ENCODE data around the gene MAP2K5.

DNA sequence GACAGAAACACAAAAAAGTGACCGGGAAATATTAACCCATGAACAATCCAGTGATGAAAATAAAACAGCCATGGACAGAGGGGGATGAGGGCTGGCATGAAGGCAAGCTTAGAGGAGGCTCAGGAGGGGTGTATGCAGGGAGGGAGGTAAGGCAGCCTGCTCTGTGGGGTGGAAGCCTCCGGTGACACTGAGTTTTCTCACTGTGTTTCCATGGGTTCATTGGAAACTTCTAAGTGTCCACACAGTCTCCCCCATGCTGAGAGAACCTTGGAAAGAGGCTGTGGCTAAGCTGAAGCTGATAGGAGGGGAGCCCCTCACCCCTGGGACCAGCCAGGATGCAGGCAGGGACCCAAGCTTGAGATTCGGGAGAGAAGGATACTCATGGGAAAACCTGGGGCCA, 276.0 kb downstream of the MAP2K5 start:
- TF ChIP-seq, protein P1, sequence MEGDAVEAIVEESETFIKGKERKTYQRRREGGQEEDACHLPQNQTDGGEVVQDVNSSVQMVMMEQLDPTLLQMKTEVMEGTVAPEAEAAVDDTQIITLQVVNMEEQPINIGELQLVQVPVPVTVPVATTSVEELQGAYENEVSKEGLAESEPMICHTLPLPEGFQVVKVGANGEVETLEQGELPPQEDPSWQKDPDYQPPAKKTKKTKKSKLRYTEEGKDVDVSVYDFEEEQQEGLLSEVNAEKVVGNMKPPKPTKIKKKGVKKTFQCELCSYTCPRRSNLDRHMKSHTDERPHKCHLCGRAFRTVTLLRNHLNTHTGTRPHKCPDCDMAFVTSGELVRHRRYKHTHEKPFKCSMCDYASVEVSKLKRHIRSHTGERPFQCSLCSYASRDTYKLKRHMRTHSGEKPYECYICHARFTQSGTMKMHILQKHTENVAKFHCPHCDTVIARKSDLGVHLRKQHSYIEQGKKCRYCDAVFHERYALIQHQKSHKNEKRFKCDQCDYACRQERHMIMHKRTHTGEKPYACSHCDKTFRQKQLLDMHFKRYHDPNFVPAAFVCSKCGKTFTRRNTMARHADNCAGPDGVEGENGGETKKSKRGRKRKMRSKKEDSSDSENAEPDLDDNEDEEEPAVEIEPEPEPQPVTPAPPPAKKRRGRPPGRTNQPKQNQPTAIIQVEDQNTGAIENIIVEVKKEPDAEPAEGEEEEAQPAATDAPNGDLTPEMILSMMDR (IDR thresholded peaks at IDR 0.05): no peak
- TF ChIP-seq POLR2A (IDR thresholded peaks at IDR 0.05): no peak

Data from uterus (tissue), 2 donors.